IMR-90 (cell line): Measurements from ENCODE around the gene PTGES2. TPM values are rescaled to one million over a fixed set of nuclear protein-coding genes. Genes with fewer than 3 reads are reported as not detected.

Experiments
- ATAC-seq: fragments of 200-7000 bp; cut with Tn5 transposase; 2 replicates; pipeline ENCODE4 v1.9.1; 2020; ENCODE audit warnings: low read depth, mild to moderate bottlenecking, moderate library complexity
- BruUV-seq: library from RNA; stranded (reverse); fragments of 400-500 nt; replicated peaks from 2 replicates; lab custom pipeline; 2021; lab: Mats Ljungman, UMichigan
- CTCF ChIA-PET: fragments of 300-600 bp; formaldehyde crosslinking; extraction: SDS; loops from one replicate; lab custom pipeline; 2021; ENCODE audit warnings: antibody characterized with exemption; lab: Yijun Ruan, JAX
- POLR2A ChIA-PET: fragments of 300-600 bp; sonication (Branson Sonifier 250); formaldehyde crosslinking; loops from one replicate; lab custom pipeline; 2022; ENCODE audit warnings: antibody characterized with exemption; ENCODE audit not compliant: unreplicated experiment; lab: Charles Lee
- DNase-seq: peaks from one replicate; pipeline ENCODE4 v3.0.0; 2013
- H2AFZ ChIP-seq: replicated peaks from 2 replicates; pipeline ENCODE3; 2013; ENCODE audit warnings: low read length, mild to moderate bottlenecking; ENCODE audit not compliant: poor library complexity
- H2AK5ac ChIP-seq: 2 replicates; pipeline ENCODE4 v1.6.1; 2013; ENCODE audit warnings: low read depth, low read length, inconsistent platforms
- H2AK9ac ChIP-seq: replicated peaks from 2 replicates; pipeline ENCODE3; 2013; ENCODE audit warnings: mild to moderate bottlenecking, low read depth, low read length, moderate library complexity; ENCODE audit not compliant: poor library complexity
- H2BK120ac ChIP-seq: 2 replicates; pipeline ENCODE4 v1.6.1; 2013; ENCODE audit warnings: low read depth, low read length, inconsistent platforms
- H2BK15ac ChIP-seq: 3 replicates; pipeline ENCODE4 v1.6.1; 2013; ENCODE audit warnings: low read depth, low read length, inconsistent platforms
- H2BK20ac ChIP-seq: 2 replicates; pipeline ENCODE4 v1.6.1; 2013; ENCODE audit warnings: low read depth, mild to moderate bottlenecking, inconsistent platforms, low read length, moderate library complexity
- H2BK5ac ChIP-seq: 2 replicates; pipeline ENCODE4 v1.6.1; 2013; ENCODE audit warnings: mild to moderate bottlenecking, low read depth, low read length, inconsistent platforms; ENCODE audit not compliant: poor library complexity, severe bottlenecking
- H3K14ac ChIP-seq: replicated peaks from 2 replicates; pipeline ENCODE4 v1.6.1; 2013; ENCODE audit warnings: low read depth, low read length, inconsistent platforms
- H3K18ac ChIP-seq: 2 replicates; pipeline ENCODE4 v1.6.1; 2013; ENCODE audit warnings: low read depth, low read length, control low read depth
- H3K23ac ChIP-seq: 2 replicates; pipeline ENCODE4 v1.6.1; 2013; ENCODE audit warnings: low read depth, low read length, inconsistent platforms
- H3K27ac ChIP-seq: 2 replicates; pipeline ENCODE4 v1.5.1; 2013; ENCODE audit warnings: mild to moderate bottlenecking, control low read depth, low read length; ENCODE audit not compliant: insufficient read depth
- H3K27me3 ChIP-seq: 2 replicates; pipeline ENCODE4 v1.6.1; 2013; ENCODE audit warnings: low read length; ENCODE audit not compliant: control insufficient read depth, insufficient read depth
- H3K36me3 ChIP-seq: 2 replicates; pipeline ENCODE4 v1.6.1; 2013; ENCODE audit warnings: low read length, mixed read lengths; ENCODE audit not compliant: control insufficient read depth, insufficient read depth
- H3K4ac ChIP-seq: 2 replicates; pipeline ENCODE4 v1.6.1; 2013; ENCODE audit warnings: low read depth, low read length, inconsistent platforms
- H3K4me1 ChIP-seq: 2 replicates; pipeline ENCODE4 v1.6.1; 2013; ENCODE audit warnings: low read length, mixed read lengths; ENCODE audit not compliant: control insufficient read depth, insufficient read depth
- H3K4me2 ChIP-seq: 2 replicates; pipeline ENCODE4 v1.6.1; 2013; ENCODE audit warnings: low read depth, mild to moderate bottlenecking, control low read depth, low read length, moderate library complexity
- H3K4me3 ChIP-seq: 2 replicates; pipeline ENCODE4 v1.5.1; 2013; ENCODE audit warnings: low read depth, mild to moderate bottlenecking, control low read depth, low read length, moderate library complexity; ENCODE audit not compliant: insufficient read depth
- H3K56ac ChIP-seq: 2 replicates; pipeline ENCODE4 v1.6.1; 2013; ENCODE audit warnings: low read length, inconsistent platforms; ENCODE audit not compliant: insufficient read depth; ENCODE audit errors: extremely low read depth
- H3K79me1 ChIP-seq, 2 experiments: 2 replicates each; pipeline ENCODE4 v1.6.1; 2013; ENCODE audit warnings: low read length in 2 of 2, inconsistent platforms in 1 of 2, low read depth in 1 of 2
- H3K9ac ChIP-seq: 2 replicates; pipeline ENCODE4 v1.6.1; 2013; ENCODE audit warnings: low read depth, low read length, control low read depth
- H3K9me1 ChIP-seq: 2 replicates; pipeline ENCODE4 v1.6.1; 2013; ENCODE audit warnings: low read length, inconsistent platforms; ENCODE audit not compliant: insufficient read depth
- H3K9me3 ChIP-seq: 2 replicates; pipeline ENCODE4 v1.6.1; 2013; ENCODE audit warnings: low read length; ENCODE audit not compliant: control insufficient read depth, insufficient read depth
- H4K20me1 ChIP-seq: 2 replicates; pipeline ENCODE4 v1.6.1; 2013; ENCODE audit warnings: low read length, inconsistent platforms; ENCODE audit not compliant: insufficient read depth
- H4K5ac ChIP-seq: 2 replicates; pipeline ENCODE4 v1.6.1; 2013; ENCODE audit warnings: mild to moderate bottlenecking, low read depth, low read length, control low read depth
- H4K8ac ChIP-seq, 2 experiments: 2 replicates each; pipeline ENCODE4 v1.6.1; 2013; ENCODE audit warnings: low read depth in 2 of 2, low read length in 2 of 2, control low read depth in 1 of 2, inconsistent platforms in 1 of 2
- H4K91ac ChIP-seq: 2 replicates; pipeline ENCODE4 v1.6.1; 2013; ENCODE audit warnings: low read depth, low read length, inconsistent platforms; ENCODE audit not compliant: insufficient read depth
- BHLHE40 ChIP-seq: fragments of 150-350 bp; IDR thresholded peaks from 2 replicates; pipeline ENCODE4 v1.6.1; 2016; ENCODE audit warnings: mild to moderate bottlenecking, low read depth, low read length
- CEBPB ChIP-seq: IDR thresholded peaks from 2 replicates; pipeline ENCODE4 v1.6.1; 2012; ENCODE audit warnings: low read depth, low read length, improper control_type of control experiment
- FOS ChIP-seq: fragments of 150-350 bp; IDR thresholded peaks from 2 replicates; pipeline ENCODE4 v1.6.1; 2016; ENCODE audit warnings: low read depth, low read length
- MAFK ChIP-seq: IDR thresholded peaks from 2 replicates; pipeline ENCODE4 v1.6.1; 2012; ENCODE audit warnings: low read depth, low read length, improper control_type of control experiment
- MAZ ChIP-seq: IDR thresholded peaks from 2 replicates; pipeline ENCODE4 v1.6.1; 2012; ENCODE audit warnings: low read depth, mild to moderate bottlenecking, low read length, improper control_type of control experiment, moderate library complexity, borderline replicate concordance
- MXI1 ChIP-seq: IDR thresholded peaks from 2 replicates; pipeline ENCODE4 v1.6.1; 2012; ENCODE audit warnings: low read depth, mild to moderate bottlenecking, low read length, moderate library complexity, borderline replicate concordance
- NFE2L2 ChIP-seq: fragments of 150-350 bp; IDR thresholded peaks from 2 replicates; pipeline ENCODE4 v1.6.1; 2016; ENCODE audit warnings: low read depth, mild to moderate bottlenecking, low read length
- RCOR1 ChIP-seq: IDR thresholded peaks from 2 replicates; pipeline ENCODE4 v1.6.1; 2012; ENCODE audit warnings: mild to moderate bottlenecking, low read length, improper control_type of control experiment; ENCODE audit not compliant: insufficient replicate concordance
- RFX5 ChIP-seq: IDR thresholded peaks from 2 replicates; pipeline ENCODE4 v1.8.0; 2012; ENCODE audit warnings: low read depth, mild to moderate bottlenecking, low read length, moderate library complexity
- SMC3 ChIP-seq: fragments of 150-350 bp; IDR thresholded peaks from 2 replicates; pipeline ENCODE4 v1.6.1; 2016; ENCODE audit warnings: low read depth, mild to moderate bottlenecking, antibody characterized with exemption, low read length, moderate library complexity
- WGBS, 2 experiments: methylation state at CpG; one replicate each; pipeline versions ENCODE4 v1.1.5 to v1.1.7; 2013; ENCODE audit warnings: missing lambda C conversion rate in 2 of 2; ENCODE audit not compliant: insufficient read length in 1 of 2; ENCODE audit errors: extremely low coverage in 2 of 2; 5-methylcytosine and 5-hydroxymethylcytosine counted together
- dilution Hi-C: fragments of 300-500 bp; cut with HindIII; formaldehyde crosslinking; loops from one replicate; pipeline ENCODE4 v1.14.3; 2018; ENCODE audit warnings: low sequenced_read_pairs; ENCODE audit not compliant: unreplicated experiment
- in situ Hi-C: fragments of 300-500 bp; cut with MboI; formaldehyde crosslinking; loops from 3 replicates; pipeline ENCODE4 v1.14.3; 2019; ENCODE audit warnings: low sequenced_read_pairs, inconsistent platforms, mixed read lengths
- intact Hi-C: fragments of 100-400 bp; cut with micrococcal nuclease; formaldehyde crosslinking; loops from 2 replicates; pipeline ENCODE4 v1.10.0; 2022
- polyA plus RNA-seq, 3 experiments: library from polyadenylated mRNA; depleted of rRNA; stranded (reverse); fragments of >200 nt; gene quantifications; 2 replicates each; pipeline ENCODE4 v1.2.3, GENCODE V29; 2012; ENCODE audit warnings: low replicate concordance in 1 of 3
- total RNA-seq: library from RNA; depleted of rRNA; stranded (reverse); fragments of >200 nt; gene quantifications from 2 replicates; pipeline ENCODE4 v1.2.3, GENCODE V29; 2012
- TF ChIP-seq, protein P1 (sequence below): fragments of 150-350 bp; IDR thresholded peaks from 2 replicates; pipeline ENCODE4 v1.6.1; 2017; ENCODE audit warnings: mild to moderate bottlenecking, antibody characterized with exemption, low read length, low read depth
- TF ChIP-seq, protein P2 (sequence below): fragments of 150-350 bp; IDR thresholded peaks from 2 replicates; pipeline ENCODE4 v1.6.1; 2016; ENCODE audit warnings: low read depth, mild to moderate bottlenecking, low read length, moderate library complexity, borderline replicate concordance
- TF ChIP-seq, protein P3 (sequence below): conservative IDR thresholded peaks from 2 replicates; pipeline ENCODE4 v1.5.1; 2012; ENCODE audit warnings: mild to moderate bottlenecking, low read depth, low read length, improper control_type of control experiment

Gene PTGES2
- total and polyA plus RNA-seq, 2 of the 4 experiments (the other 2 are of a cell fraction) = 100 to 107 TPM

DNA sequence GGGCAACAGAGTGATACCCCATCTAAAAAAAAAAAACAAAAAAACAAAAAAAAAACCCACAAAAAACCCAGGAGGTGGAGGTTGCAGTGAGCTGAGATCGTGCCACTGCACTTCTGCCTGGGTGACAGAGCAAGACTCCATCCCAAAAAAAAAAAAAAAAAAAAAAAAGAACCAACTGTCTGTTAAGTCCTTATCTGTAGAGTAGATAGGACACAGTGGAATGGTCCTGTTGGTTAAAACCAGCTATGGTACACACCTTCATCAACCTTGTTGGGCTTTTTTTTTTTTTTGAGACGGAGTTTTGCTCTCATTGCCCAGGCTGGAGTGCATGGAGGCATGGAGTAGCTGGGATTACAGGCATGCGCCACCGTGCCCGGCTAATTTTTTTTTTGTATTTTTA lies 47.3 kb downstream of the PTGES2 start:
- peak overlapping the region; percentile 53 for H3K18ac ChIP-seq
- peak overlapping the region; percentile 79; the same call in 1 of the 2 replicates for H3K27ac ChIP-seq
- ATAC-seq (no peak), DNase-seq (no peak)
- ChIA-PET CTCF (no interaction called here), POLR2A (interaction anchor here (0.6 to 0.7 kb wide), 2 partner anchors 18 to 750 kb away, joined by 4 to 5 read pairs; no protein-coding TSS in a partner anchor)
- no peak overlapping the region for H2BK15ac ChIP-seq
- no peak overlapping the region for H2BK5ac ChIP-seq
- no peak overlapping the region for H3K56ac ChIP-seq
- H3K4me1 ChIP-seq = peaks cover 32% of the 10 kb centered on the region
- dilution Hi-C loops = no loop called here
- H3K23ac ChIP-seq = no peak overlapping the region
- no CpG with 5 or more reads among the region's 5 CpGs for WGBS, 2 experiments
- no peaks in the 10 kb centered on the region for H3K9me3 ChIP-seq
- no peak overlapping the region for H2AFZ ChIP-seq
- no peak overlapping the region; the same call in 1 of the 2 replicates for H4K91ac ChIP-seq
- H4K20me1 ChIP-seq = peaks cover 11% of the 10 kb centered on the region
- in situ Hi-C loops = no loop called here
- H2AK5ac ChIP-seq = no peak overlapping the region
- H3K36me3 ChIP-seq = no peaks in the 10 kb centered on the region
- H2AK9ac ChIP-seq = no peak overlapping the region
- no peak overlapping the region for H3K4ac ChIP-seq
- no peak overlapping the region; the same call in 1 of the 2 replicates for H2BK120ac ChIP-seq
- intact Hi-C loops = loop anchor here (2.0 to 5.0 kb wide), 2 partner anchors 113 to 137 kb away; no protein-coding TSS in a partner anchor
- H4K5ac ChIP-seq = no peak overlapping the region; the same call in 1 of the 2 replicates
- H2BK20ac ChIP-seq = no peak overlapping the region
- no peak overlapping the region for H3K14ac ChIP-seq
- no peaks in the 10 kb centered on the region for H3K27me3 ChIP-seq
- TF ChIP-seq FOS (no peak), MAFK (no peak), RCOR1 (no peak), MXI1 (no peak), CEBPB (no peak), RFX5 (no peak), MAZ (no peak), SMC3 (no peak), NFE2L2 (no peak), BHLHE40 (no peak)
- TF ChIP-seq, protein P1, sequence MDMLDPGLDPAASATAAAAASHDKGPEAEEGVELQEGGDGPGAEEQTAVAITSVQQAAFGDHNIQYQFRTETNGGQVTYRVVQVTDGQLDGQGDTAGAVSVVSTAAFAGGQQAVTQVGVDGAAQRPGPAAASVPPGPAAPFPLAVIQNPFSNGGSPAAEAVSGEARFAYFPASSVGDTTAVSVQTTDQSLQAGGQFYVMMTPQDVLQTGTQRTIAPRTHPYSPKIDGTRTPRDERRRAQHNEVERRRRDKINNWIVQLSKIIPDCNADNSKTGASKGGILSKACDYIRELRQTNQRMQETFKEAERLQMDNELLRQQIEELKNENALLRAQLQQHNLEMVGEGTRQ = no peak
- TF ChIP-seq, protein P2, sequence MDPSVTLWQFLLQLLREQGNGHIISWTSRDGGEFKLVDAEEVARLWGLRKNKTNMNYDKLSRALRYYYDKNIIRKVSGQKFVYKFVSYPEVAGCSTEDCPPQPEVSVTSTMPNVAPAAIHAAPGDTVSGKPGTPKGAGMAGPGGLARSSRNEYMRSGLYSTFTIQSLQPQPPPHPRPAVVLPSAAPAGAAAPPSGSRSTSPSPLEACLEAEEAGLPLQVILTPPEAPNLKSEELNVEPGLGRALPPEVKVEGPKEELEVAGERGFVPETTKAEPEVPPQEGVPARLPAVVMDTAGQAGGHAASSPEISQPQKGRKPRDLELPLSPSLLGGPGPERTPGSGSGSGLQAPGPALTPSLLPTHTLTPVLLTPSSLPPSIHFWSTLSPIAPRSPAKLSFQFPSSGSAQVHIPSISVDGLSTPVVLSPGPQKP = no peak
- TF ChIP-seq, protein P3, sequence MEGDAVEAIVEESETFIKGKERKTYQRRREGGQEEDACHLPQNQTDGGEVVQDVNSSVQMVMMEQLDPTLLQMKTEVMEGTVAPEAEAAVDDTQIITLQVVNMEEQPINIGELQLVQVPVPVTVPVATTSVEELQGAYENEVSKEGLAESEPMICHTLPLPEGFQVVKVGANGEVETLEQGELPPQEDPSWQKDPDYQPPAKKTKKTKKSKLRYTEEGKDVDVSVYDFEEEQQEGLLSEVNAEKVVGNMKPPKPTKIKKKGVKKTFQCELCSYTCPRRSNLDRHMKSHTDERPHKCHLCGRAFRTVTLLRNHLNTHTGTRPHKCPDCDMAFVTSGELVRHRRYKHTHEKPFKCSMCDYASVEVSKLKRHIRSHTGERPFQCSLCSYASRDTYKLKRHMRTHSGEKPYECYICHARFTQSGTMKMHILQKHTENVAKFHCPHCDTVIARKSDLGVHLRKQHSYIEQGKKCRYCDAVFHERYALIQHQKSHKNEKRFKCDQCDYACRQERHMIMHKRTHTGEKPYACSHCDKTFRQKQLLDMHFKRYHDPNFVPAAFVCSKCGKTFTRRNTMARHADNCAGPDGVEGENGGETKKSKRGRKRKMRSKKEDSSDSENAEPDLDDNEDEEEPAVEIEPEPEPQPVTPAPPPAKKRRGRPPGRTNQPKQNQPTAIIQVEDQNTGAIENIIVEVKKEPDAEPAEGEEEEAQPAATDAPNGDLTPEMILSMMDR = no peak
- H3K4me3 ChIP-seq = no peak overlapping the region
- no peak overlapping the region for H3K9ac ChIP-seq
- 0 out of 4 replicates have a peak overlapping the region, but pooled peaks of 1 of the 2 experiments have one; percentile 55 for H4K8ac ChIP-seq
- no peak overlapping the region for H3K4me2 ChIP-seq
- H3K9me1 ChIP-seq = peaks cover 13% of the 10 kb centered on the region
- no TSS peak for BruUV-seq
- peaks cover 0 to 67% of the 10 kb centered on the region in 2 experiments; a peak in 2 of 4 replicates for H3K79me1 ChIP-seq
